Lower leg skin (tissue), 3 donors: Measurements from ENCODE around the gene PALLD.

Experiments
- CTCF ChIP-seq, 3 donors: fragments of 450-650 bp; IDR thresholded peaks; one replicate each; pipeline ENCODE4 v1.5.1; 2016; ENCODE audit warnings: antibody characterized with exemption in 3 of 3, mild to moderate bottlenecking in 3 of 3, moderate library complexity in 2 of 3
- POLR2A ChIP-seq, 2 donors: fragments of 450-650 bp; IDR thresholded peaks; one replicate each; pipeline ENCODE4 v1.6.1; 2016 to 2017; ENCODE audit warnings: antibody characterized with exemption in 2 of 2, mild to moderate bottlenecking in 1 of 2, moderate library complexity in 1 of 2

- TF ChIP-seq CTCF (IDR thresholded peaks at IDR 0.05) = no peak
- no peak for TF ChIP-seq POLR2A (IDR thresholded peaks at IDR 0.05)
Measured at GRCh38 chr4:168743131-168743530, 246.3 kb downstream of the PALLD start.
